NCI-H2171 treated with DMSO at 0.1 percent for 48 hours (cell line): ENCODE results near the gene PLAGL2.
A peak's percentile ranks its signal among the peaks of the same experiment; 100 is the strongest.

Source experiments
- DNase-seq: peaks from one replicate; lab custom pipeline; 2025; lab: John Stamatoyannopoulos, UW

PLAGL2 gene

DNA sequence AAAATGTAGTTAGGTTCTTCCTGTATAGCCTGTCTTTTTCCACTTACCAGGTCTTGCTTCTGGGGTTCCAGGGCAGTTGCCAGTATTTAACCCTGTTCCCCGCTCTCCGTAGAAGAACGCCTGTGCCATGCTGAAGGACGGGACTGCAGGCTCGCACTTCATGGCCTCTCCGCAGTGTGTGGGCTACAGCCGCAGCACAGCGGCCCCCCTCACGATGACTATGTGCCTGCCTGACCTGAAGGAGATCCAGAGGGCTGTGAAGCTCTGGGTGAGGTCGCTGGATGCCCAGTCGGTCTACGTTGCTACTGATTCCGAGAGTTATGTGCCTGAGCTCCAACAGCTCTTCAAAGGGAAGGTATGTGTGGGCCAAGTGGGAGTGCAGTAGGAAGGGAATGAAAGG lies 23.2 kb upstream of the PLAGL2 start:
- DNase-seq = no peak

DNA sequence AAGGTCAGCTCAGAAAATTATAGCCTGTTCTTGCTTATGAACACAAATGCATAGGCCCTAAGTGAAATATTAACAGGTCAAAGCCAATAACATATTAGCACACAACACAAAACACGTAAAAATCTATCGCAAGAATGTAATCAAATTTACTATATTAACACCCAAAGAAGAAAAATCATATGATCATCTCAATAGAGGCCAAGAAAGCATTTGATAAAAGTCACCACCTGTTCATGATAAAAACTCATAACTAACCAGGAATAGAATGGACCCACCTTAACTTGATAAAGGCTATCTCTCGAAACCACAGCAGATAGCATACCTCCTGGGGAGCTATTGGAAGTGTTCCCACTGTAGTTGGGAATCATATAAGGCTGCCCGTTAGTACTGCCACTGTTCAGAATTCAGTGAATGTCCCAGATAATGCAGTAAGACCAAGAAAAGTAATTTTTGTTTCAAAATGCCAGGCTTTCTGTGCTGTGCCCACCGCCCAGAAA lies 21.8 kb upstream of the PLAGL2 start:
- no peak for DNase-seq

DNA sequence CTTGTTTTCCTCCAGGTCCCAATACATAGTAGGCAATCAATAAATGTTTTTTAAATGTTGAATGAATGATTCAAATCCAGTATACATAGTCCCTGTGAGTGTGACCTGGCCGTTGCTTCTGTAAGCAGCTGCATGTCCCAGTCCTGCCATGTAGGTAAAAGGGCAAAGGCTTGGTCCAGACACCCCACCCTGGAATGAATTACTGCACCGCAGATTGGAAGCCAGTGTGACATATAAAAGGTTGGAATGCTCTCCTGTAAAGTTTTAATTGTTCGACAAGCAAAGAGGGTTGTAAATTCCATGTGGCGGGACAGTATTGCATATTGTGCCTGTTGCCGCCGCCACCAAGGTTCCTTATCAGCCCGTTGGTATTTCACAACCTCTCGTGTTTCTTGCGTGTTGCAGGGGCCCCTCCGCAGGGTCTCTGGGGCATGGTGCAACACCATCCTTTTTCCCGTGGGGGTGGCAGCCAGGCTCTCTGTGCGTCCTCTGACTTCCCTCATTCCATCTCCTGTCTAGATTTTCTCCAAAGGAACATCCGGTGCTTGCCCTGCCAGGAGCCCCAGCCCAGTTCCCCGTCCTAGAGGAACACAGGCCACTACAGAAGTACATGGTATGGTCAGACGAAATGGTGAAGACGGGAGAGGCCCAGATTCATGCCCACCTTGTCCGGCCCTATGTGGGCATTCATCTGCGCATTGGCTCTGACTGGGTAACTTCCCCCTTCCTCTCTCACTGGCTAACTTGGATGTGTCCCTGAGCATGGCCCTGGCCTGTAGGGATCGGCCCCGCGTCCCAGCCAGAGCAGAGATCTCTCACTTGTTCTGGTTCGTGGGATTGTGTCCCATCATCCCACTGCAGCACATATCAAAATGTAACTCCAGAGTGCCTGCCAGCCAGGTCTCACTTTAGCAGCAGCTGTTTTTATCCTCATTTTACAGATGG lies 20.5 kb upstream of the PLAGL2 start:
- no peak for DNase-seq

DNA sequence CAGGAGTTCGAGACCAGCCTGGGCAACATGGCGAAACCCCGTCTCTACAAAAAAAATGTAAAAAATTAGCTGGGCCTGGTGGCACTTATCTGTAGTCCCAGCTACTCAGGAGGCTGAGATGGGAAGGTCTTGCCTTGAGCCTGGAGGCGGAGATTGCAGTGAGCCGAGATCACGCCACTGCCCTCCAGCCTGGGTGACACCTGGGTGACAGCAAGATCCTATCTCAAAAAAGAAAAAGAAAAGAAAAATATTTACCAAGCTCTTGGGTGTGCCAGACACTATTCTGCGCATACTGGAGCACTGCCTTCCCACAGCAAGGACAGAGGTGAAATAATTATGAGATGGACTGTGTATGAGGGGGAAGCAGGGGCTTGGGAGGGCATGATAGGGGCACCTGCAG lies 19.8 kb upstream of the PLAGL2 start:
- no peak for DNase-seq

DNA sequence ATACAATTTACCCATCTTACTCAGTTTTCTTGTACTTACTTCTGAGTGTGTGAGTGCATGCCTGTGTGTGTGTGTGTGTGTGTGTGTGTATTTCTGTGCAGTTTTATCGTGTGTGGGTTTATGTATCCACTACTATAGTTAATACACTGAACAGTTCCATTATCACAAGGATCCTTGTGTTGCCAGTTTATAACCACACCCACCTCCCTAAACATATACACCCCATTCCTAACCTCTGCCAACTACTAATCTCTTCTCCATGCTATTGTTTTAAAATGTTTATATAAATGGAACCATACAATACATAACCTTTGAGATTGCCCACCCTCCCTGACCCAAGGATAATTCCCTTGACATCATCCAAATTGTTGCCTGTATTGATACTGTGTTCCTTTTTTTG lies 18.8 kb upstream of the PLAGL2 start:
- no peak for DNase-seq

DNA sequence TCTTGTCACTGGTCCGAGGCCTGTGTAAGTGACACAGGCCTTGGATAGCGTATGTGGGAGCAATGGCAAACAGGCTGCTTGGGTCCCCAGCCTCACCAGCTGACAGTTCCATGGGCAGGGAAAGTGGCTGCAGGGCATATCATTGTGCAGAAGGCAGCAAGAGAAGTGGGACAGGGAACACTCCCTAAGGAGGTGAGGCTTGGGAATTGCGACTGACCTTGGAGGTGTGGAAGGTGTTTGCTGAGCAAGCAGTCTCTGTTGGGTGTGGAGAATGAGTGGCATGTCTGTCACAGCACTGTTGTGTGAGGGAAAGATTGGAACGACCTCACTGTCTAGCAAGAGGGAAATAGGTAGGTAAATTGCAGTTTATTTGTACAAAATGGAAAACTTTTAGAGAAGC lies 16.9 kb upstream of the PLAGL2 start:
- no peak for DNase-seq

DNA sequence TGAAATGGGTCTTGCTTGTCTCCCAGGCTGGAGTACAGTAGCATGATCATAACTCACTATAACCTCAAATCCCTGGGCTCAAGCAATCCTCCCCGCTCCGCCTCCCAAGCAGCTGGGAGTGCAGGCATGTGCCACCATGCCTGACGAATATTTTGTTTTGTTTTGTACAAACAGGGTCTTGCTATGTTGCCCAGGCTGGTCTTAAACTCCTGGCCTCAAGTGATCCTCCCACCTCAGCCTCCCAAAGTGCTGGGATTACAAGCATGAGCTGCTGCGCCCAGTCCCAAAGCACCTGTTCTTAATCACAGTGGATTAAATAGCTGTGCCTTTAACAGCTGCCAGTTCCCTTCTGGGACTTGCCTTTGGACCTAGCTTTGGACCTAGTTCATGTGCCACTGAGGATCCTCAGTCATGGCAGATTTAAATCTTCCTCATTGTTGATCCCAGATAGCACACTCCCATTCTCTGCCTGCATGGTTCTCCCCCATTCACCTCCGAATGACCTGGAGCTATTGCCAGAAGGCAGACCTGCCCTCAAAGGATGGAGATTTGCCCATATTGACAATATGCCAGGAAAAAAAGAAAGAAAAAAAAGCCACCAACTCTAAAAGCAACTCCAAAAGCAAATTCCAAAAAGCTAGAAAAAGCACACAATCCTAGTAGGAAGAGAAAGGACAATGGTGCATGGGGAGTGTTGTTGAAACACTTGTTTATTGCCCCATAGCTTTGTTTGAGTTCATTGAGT lies 10.8 kb upstream of the PLAGL2 start:
- no peak for DNase-seq

DNA sequence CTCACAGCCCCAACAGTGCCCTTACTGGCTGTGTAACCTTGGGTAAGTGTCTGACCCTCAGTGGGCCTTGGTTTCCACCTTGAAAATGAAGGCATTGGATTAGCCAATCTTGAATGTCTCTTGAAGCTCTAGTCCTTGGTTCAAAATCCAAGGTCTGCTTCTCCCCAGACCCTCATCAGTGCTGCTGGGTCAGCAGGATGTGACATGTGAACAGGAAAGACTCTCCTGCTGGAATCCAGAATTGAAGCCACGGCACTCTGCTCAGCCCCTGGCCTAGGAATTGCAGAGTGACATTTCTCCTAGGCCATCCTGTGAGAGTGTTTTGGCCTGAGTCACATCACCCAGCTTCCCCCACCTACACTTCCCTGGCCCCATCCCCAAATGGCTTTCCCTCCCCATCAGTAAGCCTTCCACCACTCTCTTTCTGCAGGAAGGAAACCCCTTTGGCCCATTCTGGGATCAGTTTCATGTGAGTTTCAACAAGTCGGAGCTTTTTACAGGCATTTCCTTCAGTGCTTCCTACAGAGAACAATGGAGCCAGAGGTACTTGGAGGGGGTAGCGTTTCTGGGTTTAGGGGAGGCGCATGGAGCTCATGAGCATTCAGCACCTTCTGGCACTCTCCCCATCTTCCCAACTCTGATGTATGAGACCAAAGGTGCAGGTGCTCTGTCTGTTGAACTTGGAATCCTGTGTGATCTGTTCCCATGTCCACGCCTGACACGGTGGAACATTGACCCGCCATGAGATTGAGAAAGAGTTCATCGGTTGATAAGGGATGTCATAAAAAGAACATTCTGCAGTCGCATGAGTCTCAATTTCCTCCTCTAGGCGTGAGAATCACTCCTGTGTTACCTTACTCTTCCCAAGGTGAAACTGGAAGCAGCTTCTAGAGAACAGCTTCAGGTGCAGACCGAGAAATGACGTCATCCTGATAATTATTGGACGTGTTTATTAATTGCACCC lies 8.9 kb upstream of the PLAGL2 start:
- DNase-seq = no peak

DNA sequence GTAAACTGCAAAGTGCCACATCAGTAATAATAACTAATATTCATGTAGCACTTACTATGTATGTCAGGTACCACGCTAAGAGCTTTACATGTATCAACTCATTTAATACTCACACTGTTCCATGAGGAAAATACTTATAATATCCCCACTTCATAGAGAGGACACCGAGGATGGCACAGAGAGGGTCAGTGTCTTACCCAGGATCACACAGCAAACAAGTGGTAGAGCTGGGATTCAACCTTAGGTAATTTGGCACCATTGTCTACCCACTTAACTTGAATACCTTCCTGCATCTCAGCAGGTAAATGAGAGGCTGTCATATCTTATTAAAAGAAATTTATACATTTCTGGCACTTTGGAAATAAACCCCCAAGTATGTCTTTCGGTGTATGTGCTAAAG lies 8.2 kb upstream of the PLAGL2 start:
- DNase-seq = no peak

DNA sequence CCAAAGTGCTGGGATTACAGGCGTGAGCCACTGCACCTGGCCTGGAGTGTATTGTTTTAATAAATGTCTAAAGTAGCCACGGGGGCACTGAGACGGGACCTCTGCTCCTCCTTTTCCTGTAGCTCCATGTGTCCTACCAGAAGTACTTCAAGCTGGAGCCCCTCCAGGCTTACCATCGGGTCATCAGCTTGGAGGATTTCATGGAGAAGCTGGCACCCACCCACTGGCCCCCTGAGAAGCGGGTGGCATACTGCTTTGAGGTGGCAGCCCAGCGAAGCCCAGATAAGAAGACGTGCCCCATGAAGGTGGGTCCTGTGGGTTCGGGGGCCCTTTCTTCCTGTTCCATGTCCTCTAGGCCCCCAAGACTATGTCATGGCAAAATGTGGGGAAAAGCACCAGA lies 7.6 kb upstream of the PLAGL2 start:
- DNase-seq = no peak

DNA sequence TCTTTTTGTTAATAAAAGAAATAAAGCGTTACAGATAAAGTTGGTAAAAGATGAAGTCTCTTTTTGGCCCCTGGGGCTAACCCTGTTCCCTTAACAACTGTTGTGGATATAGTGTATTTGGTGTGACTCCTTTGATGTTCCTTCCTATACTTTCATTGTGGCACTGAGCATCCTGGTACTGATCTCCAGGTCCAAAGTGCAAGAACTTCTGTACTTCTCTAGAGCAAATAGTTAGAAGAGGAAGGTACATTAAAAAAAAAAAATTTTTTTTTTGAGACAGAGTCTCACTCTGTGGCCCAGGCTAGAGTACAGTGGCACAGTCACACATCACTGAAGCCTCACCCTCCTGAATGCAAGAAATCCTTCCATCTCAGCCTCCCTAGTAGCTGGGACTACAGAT lies 6.3 kb upstream of the PLAGL2 start:
- no peak for DNase-seq

DNA sequence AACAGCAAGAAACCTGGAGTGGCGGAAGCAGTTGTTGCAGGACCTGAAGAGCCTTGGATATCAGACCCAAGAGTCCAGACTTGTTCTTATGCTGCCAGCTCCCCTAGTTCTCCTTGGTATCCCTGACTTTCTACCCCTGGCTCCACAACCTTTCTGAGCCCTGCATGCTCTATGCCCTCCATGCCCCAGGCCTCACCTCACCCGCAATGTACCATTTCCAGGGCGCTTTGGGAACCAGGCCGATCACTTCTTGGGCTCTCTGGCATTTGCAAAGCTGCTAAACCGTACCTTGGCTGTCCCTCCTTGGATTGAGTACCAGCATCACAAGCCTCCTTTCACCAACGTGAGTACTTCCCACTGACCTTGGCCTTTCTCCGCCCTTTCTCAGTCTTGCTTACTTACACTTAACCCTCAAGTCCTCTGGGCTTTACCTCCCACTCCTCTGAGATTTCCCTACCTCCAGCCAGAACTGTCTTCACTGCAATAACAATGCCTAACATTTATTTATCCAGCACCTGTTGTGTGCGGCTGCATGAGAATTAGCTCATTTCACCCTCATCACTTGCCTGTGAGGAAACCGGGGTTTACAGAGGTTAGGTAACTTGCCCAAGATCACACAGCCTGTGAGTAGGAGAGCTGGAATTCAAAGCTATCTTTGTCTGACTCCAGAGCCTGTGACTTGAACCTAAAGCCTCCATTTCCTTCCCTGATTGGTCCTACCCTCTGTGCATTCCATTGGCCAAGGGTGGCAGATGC lies 2.5 kb upstream of the PLAGL2 start:
- DNase-seq = no peak

DNA sequence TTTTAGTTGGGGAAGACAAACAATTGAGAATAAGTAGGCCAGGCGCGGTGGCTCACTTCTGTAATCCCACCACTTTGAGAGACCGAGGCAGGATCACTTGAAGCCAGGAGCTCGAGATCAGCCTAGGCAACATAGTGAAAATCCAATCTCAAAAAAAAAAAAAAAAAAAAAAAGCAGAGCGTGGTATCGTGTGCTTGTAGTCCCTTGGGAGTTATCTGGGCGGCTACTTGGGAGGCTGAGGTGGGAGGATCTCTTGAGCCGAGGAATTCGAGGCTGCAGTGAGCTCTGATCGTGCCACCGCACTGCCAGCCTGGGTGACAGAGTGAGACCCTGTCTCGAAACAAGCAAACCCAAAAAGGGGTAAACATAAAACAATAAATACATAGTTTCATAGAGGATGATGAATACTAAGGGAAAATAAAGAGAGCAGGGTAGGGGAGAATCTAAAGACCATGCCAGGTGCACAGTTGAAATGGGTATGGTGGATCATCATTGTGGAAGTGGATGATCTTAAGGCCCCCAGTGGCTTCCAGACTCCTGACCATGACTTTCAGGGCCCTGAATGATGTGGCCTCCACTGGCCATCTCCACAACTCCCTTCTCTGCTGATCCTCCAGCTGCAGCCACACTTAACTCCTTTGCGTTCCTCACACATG lies 1.1 kb upstream of the PLAGL2 start:
- peak; percentile 51 for DNase-seq

DNA sequence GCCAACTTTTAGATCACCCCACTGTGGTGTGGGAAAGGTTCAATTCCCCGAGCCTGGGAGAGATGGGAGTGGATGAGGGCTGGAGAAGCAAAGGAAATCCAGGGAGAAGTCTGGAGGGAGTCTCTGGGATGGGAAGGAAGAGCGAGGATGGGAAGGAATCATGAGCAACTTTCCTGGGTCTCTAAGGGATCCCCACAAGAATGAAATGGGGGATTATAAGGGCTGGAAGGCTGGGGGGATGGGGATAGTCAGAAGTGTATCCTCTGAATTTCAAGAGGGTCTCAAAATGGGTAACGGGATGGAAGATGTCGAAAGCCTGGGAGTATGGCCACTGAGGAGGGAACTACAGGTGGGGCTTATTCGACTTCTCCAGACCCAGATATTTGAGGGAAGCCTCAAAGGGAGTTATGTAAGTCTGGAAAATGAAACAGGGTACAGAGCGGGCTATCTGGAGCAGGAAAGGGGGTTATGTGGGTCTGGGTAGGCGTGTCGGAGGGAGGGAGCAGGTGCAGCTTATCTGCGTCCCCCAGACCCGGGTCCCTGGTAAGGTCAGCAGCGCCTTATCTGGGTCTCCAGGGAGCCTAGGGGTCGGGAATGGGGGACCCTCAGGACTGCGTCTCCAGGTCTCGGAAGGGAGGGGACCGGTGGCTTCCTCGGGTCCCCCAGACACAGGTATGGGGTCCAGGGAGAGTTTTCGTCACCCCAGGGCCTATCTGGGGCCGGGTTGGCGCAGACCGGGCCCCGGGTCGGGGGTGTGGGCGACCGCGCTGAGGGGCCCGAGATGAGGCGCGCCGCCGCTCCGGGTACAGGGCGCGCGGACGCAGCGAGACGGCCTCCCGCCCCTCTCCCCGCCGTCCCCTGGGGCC lies 550 bp downstream of the PLAGL2 start:
- DNase-seq = peak; percentile 19

DNA sequence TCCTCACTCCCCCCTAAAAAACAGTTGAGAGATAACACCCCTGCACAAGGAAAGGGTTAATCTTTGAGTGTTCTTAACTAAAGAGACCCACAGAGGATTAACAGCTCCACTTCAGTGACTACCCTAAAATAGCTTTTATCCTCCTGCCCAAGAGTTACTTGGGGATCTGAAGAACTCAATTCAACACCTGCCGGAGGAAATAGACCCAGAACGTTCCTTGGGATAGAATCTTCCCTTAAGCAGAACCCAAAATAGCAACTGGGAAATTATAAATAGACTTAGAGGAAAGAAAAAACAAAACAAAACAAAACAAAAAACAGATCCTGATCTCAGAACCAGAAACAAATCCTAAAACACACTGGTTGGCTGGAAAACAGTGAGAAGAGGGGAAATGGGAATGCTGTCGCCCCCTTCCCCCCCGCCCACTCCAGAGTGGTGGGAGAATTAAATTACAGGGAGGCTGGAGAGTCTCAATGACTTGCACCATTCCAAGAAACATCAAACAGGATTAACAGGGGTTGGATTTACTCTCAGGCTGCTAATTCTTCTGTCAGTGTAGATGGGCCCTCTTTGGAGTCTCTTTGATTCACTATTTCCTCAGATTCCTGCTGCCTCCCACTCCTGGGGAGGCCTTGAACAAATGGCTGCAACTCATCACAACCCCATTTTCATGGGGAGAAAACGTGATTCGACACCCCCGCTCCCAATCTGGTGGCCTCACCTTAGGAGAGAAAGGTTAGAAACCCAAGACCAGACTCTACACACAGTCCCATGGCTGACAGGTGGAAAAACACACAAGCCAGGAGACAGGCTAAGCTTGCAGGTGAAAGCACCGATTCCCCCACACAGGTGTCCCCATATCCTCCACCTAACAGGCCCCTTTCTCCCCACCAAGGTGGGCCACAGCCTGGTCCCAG lies 1.4 kb downstream of the PLAGL2 start:
- DNase-seq = no peak

DNA sequence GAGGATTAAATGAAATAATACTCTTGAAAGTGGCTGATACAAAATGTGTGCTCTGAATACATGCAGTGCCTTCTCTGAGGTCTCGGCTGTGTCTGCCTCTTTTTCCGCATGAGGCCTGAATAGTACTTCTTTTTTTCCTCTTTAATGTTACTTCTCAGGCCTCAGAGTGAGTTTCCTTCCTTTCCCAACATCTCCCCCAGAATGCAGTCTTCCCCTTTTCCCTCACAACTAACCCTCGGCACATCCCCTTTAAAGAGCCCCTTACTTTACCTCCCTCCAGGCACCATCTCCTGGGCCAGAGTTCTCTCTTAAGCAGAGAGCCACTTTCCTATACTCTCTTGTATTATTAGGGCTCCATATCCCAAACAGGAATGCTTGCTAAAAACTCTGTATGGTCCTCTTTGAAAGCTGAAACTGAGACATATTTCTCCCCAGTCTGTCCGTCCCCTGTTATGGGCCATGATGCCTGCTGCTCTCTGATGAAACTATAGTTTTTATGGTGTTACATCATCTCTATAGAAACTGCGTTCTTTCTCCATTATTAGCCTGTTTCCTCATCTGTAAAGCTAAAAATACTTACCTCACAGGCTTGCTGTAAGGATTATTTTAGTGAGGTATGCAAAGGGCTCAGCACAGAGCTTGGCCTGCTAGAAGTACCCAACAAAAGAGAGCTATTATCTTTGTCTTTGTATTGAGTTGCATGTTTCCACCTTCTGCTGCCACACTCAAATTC lies 2.3 kb downstream of the PLAGL2 start:
- no peak for DNase-seq

DNA sequence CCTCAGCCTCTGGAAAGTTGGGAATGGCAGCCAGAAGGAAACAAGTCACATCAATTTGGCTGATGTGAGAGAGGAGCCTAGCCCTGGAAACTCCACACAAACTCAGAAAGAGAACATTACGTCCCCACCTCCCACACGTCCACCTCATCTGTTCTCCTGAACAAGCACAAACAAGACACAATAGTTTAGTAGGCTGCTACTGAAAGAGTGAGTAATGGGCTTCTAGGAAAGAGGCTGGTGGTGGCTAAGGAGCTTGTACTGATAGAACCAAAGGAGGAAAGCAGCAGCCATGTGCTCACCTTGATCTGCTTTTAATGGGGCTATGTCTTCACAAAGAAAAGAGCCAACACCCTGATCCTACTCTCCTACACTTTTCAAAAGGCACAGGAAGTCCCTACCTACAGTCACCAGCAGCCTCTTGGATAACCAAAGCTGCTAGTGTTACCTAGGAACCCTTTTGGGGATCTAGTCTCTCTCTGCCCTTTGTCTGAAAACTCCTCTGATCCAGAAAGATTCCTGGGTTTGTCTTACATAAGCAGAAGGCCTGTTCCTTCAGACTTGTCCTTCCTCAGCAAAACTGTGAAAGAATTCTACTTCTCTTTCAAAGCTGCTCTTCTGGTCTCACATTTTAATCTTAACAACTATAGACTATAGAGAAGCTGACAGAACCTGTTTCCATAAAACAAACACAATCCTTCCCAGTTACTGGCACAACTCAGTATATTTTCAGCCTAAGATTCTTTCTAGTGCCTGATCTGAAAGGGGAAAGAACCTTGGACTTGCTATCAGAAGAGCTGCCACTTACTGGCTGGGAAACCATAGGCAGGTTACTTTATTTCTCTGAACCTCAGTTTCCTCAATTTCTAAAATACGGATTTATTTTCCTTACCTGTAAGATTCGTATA lies 3.1 kb downstream of the PLAGL2 start:
- DNase-seq = no peak
